NCI-H524 (cell line): ENCODE measurements around the gene PTOV1.
"Not testable (repeated sequence)": the region's sequence is repeated elsewhere in the genome, so short reads cannot be mapped to it uniquely, and the experiment has no call there.

Source experiments
- DNase-seq, 2 experiments: peaks; one replicate each; lab custom pipeline; 2025; lab: John Stamatoyannopoulos, UW

The PTOV1 gene

DNA sequence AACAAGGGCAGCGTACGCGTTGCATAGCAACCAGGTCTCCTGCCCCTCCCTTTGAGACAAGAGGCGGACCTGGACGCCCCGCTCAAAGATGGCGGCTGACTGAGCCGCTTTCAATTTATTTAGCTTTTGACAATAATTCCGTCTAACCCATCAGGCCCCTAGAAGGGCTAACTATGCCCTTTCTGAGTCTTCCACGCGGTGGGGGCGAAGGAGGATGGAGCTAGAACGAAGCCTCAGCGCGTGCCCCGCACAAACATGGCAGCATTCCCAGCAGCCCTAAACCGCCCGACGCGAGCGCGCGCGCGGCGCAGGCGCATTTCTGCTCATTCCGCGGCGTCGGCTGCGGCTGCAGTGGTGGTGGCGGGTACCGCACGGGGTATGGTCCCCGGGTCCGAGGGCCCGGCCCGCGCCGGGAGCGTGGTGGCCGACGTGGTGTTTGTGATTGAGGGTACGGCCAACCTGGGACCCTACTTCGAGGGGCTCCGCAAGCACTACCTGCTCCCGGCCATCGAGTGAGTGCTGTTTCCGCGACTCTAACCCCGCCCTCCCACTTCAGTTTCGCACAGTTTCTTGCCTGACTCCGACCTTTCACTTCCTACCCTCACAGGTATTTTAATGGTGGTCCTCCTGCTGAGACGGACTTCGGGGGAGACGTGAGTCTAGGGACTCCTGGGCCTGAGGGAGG is 32.9 kb upstream of the PTOV1 start, which contains the start of gene MED25:
MED25 (plus strand) TSS at position 326 of the 685 bp plus-strand sequence; CDS start at position 379, 53 bp downstream.
- DNase-seq = peak; percentile 85 to 89

DNA sequence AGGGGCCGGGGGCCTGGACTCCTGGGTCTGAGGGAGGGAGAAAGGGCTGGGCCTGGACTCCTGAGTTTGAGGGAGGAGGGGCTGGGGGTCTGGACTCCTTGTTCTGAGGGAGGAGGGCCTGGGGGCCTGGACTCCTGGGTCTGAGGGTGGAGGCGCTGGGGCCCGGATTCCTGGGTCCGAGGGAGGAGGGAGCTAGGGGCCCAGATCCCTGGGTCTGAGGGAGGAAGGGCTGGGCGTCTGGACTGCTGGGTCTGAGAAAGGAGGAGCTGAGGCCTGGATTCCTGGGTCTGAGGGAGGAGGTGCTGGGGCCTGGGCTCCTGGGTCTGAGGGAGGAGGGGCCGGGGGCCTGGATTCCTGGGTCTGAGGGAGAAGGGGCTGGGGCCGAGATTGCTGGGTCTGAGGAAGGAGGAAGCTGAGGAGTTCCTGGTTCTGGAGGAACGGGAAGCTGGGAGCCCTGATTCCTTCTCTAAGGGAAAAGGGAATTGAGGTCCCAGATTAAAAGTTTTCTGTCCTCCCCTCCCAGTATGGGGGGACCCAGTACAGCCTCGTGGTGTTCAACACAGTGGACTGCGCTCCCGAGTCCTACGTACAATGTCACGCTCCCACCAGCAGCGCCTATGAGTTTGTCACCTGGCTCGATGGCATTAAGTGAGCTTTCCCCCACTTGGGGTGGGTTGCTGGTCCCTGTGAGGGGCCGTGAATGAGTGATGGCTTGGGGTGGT is 32.1 kb upstream of the PTOV1 start:
- no peak for DNase-seq

GRCh38 chr19:49819452-49820115 is 31.4 kb upstream of the PTOV1 start:
- not testable (repeated sequence) for DNase-seq

DNA sequence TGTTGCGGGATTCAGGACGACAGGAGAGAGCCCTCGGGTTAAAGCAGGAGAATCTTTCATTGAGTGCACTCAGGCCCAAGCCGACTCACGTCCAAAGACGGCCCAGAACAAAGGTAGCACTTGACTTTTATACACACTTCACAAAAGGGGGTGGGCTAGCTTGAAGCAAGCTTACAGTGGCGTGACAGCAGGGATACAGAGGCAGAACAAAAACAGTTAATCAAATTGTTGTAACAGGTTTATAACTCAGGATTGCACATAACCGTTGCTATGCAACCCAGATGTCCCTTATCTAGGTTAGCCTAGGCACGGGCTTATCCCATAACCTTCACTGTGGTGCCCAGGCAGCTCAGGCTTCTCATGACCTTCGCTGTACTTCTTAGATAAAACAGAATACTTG is 30.8 kb upstream of the PTOV1 start:
- peak in 1 of 2 experiments; percentile 17 for DNase-seq

DNA sequence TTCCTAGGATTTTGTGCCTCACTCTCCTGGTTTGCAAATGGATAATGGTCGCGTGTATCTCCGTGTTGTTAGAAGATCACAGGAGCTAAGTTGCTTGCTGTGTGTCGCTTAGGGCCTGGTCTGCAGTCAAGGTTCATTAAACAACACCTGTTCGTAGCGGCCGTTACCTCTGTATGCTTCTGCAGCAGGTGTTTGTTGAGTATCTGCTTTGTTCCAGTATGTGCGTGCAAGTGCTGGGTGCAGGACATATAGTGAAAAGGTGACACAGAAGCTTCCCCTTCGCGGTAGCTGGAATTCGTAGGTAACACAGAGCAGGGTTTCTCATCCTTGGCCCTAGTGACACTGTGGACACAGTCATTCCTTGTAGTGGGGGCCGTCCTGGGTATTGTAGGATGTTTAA is 27.5 kb upstream of the PTOV1 start:
- DNase-seq = no peak

DNA sequence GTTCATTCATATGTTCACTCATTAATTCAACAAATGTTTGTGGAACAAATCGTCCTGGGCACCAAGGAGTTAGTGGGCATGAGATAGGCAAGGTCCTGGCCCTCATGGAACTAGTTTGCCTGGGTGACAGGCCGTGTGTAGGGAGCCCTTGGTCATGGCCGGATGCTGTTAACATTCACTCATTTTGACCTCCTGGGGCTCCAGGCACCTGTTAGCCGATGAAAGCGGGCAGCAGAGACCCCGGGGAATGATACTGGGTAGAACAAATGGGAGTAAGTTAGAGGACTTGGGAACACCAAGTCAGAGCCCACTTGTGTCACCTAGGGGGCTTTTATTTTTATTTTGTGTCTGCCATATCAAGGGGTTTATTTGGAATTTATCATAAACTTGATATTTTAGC is 26.3 kb upstream of the PTOV1 start:
- DNase-seq = no peak

DNA sequence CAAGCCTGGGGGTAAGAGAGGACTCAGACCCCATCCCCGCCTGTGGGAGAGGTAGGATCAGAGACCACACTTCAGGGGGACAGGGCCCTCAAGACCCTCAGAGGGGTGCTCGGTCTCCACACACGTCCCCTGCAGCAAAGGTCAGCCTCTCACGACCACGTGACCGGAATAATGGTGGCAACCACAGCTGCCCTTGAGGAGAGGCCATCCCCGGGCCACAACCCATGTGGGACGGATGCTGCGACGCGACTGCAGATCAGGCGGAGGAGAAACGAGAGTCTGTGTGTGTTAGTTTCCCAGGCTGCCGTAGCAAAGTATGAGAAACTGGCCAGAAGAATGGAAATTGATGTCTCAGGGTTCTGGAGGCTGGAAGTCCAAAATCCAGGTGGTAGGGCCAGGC is 23.9 kb upstream of the PTOV1 start:
- no peak for DNase-seq

DNA sequence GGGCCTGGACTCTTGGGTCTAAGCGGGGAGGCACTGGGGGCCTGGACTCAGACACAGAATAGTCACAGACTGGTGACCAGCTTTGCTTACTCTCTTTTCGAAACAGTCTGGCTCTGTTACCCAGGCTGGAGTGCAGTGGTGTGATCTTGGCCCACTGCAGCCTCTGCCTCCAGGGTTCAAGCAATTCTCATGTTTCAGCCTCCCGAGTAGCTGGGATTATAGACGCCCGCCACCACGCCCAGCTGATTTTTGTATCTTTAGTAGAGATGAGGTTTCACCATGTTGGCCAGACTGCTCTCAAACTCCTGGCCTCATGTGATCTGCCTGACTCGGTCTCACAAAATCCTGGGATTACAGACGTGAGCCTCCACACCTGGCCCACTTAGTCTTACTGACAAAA is 21.8 kb upstream of the PTOV1 start:
- no peak for DNase-seq

- no peak for DNase-seq
Observed at GRCh38 chr19:49829721-49830120, 21.2 kb upstream of the PTOV1 start.

GRCh38 chr19:49830766-49831165 is 20.2 kb upstream of the PTOV1 start:
- DNase-seq = no peak

- DNase-seq = no peak
Observed at GRCh38 chr19:49831592-49831991, 19.4 kb upstream of the PTOV1 start.

- no peak for DNase-seq
Observed at GRCh38 chr19:49832556-49832955, 18.4 kb upstream of the PTOV1 start.

GRCh38 chr19:49833599-49833998 is 17.4 kb upstream of the PTOV1 start:
- DNase-seq = no peak

GRCh38 chr19:49835562-49835961 is 15.4 kb upstream of the PTOV1 start:
- DNase-seq = no peak

GRCh38 chr19:49836176-49837008 is 14.6 kb upstream of the PTOV1 start:
- DNase-seq = no peak

GRCh38 chr19:49837009-49837310 is 14.0 kb upstream of the PTOV1 start:
- no peak for DNase-seq

GRCh38 chr19:49837425-49837824 is 13.5 kb upstream of the PTOV1 start:
- no peak for DNase-seq

DNA sequence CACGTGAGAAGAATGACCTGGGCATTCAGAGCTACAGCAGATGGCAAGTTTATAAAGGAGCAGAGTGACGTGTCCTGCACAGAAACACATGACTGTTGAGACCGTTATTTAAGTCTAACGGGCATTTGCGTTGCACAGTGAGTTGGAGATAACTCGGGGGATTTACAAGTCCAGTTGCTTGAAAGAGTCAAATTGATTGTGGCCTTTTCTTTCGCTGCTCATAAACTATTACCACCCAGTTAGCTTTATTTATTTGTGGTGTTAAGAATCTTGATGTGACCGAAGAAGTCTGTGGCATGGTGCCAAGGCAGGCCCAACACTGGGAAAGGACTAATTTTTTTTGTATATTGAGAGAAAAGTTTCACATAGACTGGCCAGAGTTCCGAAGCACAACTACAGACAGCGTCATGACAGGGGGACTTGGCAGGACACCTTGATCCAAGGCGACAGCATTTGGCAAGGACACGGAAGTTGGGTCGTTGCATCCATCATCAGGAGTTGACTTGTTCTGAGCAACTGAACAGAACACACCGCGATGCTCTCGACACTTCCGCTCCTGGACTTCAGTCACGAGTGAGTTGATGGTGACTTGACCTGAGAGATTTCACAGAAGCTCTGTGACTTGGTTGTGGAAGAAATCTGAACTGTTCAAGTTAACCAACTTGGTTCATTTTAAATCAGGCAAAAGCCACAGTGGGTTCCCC is 11.9 kb upstream of the PTOV1 start:
- no peak for DNase-seq

DNA sequence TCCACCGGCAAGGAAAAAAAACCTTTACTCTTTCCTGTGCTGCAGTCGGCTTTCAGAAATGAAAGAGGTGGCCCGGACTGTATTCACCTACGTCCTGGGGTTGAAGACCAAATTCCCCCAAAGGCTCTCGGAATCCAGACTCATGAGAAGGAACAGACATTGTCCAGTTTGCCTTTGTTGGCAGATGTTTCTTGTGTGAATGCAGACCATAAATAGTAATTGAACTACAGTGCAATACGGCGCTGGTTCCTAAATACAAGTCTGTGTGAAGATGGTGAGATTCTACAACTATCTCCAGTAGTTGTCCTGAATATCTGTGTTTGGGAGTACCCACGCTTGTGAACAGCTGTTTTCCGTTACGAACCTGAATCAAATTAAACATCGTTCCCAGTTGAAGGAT is 11.2 kb upstream of the PTOV1 start:
- no peak for DNase-seq

- no peak for DNase-seq
Observed at GRCh38 chr19:49840321-49840720, 10.6 kb upstream of the PTOV1 start.

DNA sequence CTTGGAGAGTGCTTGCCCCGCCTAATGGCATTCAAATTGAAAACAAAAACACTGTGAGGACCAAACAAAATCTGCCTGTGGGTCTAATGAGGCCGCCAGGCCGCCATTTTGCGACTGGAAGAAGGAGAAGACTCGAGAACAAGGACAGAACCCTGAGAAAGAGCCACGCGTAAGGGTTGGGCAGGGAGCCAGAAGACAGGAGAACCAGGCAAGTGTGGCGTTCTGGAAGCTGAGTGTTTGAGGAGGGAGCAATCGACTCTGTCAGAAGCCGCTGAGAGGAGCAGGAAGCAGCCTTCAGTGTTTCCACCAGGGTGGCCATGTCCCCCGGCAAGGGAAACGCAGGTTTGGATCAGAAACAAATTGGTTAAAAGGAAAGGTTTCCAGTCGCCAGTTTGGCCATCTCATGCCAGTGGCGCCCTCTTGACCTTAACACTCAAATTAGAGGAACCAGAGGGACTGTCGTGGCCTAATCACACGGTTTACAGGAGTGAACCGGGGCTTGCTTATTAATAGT is 10.2 kb upstream of the PTOV1 start:
- DNase-seq = no peak

GRCh38 chr19:49843265-49843664 is 7.7 kb upstream of the PTOV1 start:
- DNase-seq = no peak
